Hematopoietic multipotent progenitor cell treated with erythropoietin and hydrocortisone succinate and interleukin-3 and kit ligand, for 17 days (in vitro differentiated cells): ENCODE results near the gene WDR82.

ENCODE experiments used
- DNase-seq: peaks from one replicate; pipeline ENCODE4 v3.0.0-alpha.2; 2015; ENCODE audit warnings: low spot score

WDR82 gene

GRCh38 chr3:52256622-52257021, 21.8 kb downstream of the WDR82 start:
- DNase-seq, result no peak

GRCh38 chr3:52256159-52256558, 22.3 kb downstream of the WDR82 start:
- no peak for DNase-seq

GRCh38 chr3:52254608-52255007, 23.8 kb downstream of the WDR82 start:
- no peak for DNase-seq

GRCh38 chr3:52253314-52254304, 24.8 kb downstream of the WDR82 start:
- DNase-seq, result no peak

GRCh38 chr3:52250122-52250521, 28.3 kb downstream of the WDR82 start:
- DNase-seq, result no peak

GRCh38 chr3:52249683-52250082, 28.8 kb downstream of the WDR82 start:
- DNase-seq, result no peak

GRCh38 chr3:52248816-52249547, 29.5 kb downstream of the WDR82 start:
- DNase-seq, result no peak

GRCh38 chr3:52248165-52248541, 30.3 kb downstream of the WDR82 start:
- DNase-seq, result no peak

GRCh38 chr3:52247409-52248164, 30.9 kb downstream of the WDR82 start:
- DNase-seq, result no peak

- DNase-seq, result no peak
Measured at GRCh38 chr3:52246728-52247408, 31.6 kb downstream of the WDR82 start.

- DNase-seq, result no peak
Measured at GRCh38 chr3:52246264-52246620, 32.2 kb downstream of the WDR82 start.

- DNase-seq, result no peak
Measured at GRCh38 chr3:52245322-52246263, 32.9 kb downstream of the WDR82 start, which contains the start of gene PPM1M. Gene PPM1M (plus strand): TSS chr3:52245759. CDS start chr3:52245825, 66 bp downstream.

GRCh38 chr3:52243791-52244628, 34.4 kb downstream of the WDR82 start:
- DNase-seq, result no peak

- no peak for DNase-seq
Measured at GRCh38 chr3:52242039-52242438, 36.4 kb downstream of the WDR82 start.

GRCh38 chr3:52240886-52241370, 37.5 kb downstream of the WDR82 start:
- DNase-seq, result peak; percentile 30

- peak; percentile 69 for DNase-seq
Measured at GRCh38 chr3:52240059-52240885, 38.2 kb downstream of the WDR82 start.

- peak; percentile 72 for DNase-seq
Measured at GRCh38 chr3:52238761-52239701, 39.4 kb downstream of the WDR82 start, which contains the start of gene TWF2. Gene TWF2 (minus strand): TSS chr3:52239158. CDS start chr3:52239016, 142 bp downstream.
